Activated naive CD4-positive, alpha-beta T cell treated with Interleukin-2 at 50 U/mL for 16 hours (primary cell): ENCODE measurements around the gene GJB1.
"Not testable (repeated sequence)": the region's sequence is repeated elsewhere in the genome, so short reads cannot be mapped to it uniquely, and the experiment has no call there.

Experiments used
- DNase-seq: peaks from one replicate; pipeline ENCODE4 v3.0.0-alpha.2; 2020

GJB1 gene

DNA sequence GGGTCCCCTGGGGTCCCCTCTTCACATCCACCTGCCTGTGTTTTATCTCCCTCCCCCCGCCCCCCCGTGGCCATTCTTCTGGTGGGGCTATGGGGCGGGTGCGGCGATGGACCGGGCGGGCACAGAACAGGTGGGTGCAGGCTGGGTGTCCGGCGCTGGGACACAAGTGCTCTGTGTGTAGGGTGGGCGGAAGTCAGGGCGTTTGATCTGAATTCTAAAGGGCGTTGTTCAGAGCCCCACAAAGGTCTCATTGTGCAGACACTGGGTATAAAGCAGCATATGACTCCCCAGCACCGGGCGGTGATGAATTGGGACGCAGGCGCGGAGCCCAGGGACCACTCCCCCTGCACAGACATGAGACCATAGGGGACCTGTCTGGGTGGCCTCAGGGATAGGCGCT is at the start of gene GJB1:
Gene GJB1, plus strand, starts transcription at position 296 of the 400 bp plus-strand sequence. CDS start 484 bp downstream, outside the sequence.
- no peak for DNase-seq

DNA sequence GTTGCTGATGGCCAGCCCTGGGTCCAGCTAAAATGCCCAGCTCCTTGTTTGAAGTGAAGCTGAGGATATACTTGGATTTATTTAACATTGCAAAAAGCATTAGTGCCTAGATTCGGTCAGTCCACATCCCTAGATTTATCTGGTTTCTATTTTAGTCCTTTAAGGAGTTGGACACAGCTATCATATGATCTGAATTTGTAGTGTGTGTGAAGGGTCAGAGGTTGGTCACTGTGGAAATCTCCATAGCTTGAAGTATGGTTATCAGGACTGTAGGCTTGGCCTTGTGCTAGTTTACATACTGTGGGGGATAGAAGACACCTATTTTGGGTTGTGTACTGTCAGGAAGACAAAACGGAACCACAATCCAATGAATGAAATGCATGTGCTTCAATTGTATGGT is 49.6 kb upstream of the GJB1 start:
- DNase-seq: no peak

DNA sequence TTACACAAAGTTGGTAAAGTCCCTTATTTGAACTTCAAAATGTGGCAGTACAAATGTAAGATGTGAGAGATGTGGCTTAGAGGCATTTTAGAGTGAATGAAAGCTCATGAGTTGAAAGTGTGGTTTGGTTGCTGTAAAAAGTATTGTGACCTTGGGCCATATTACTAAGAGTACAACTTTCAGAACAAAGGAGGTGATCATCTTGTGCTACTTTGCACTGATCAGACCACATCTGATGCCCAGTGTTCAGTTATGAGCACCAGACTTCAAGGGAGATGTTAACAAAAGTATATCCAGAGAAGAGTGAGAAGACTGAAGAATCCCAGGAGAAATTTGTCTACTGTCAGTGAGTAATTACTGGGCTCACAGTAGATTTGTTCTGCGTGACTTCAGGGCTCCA is 48.2 kb upstream of the GJB1 start:
- no peak for DNase-seq

- no peak for DNase-seq
Observed at GRCh38 chrX:71175531-71175930, 47.5 kb upstream of the GJB1 start.

- no peak for DNase-seq
Observed at GRCh38 chrX:71177327-71177726, 45.7 kb upstream of the GJB1 start.

DNA sequence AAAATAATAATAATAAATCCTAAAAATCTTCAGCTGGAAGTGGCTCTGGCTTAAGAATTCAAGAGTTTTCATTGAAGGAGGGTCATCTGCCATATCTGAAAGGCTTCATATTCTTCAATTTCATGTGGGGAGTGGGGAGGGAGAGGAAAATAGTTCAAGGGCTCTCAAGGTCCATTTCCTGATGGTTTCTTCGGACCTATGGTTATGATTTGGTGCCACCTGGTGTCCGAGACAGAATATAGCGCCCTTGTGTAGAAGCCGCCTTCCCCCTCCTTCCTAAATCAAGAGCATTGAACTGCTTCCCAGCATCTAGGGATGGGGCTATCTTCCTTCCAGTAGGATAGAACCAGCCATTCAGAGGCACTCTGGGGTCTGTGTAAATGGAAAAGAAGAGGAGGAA is 44.1 kb upstream of the GJB1 start:
- DNase-seq: peak; percentile 40

- DNase-seq: not testable (repeated sequence)
Observed at GRCh38 chrX:71180579-71181265, 42.3 kb upstream of the GJB1 start.

DNA sequence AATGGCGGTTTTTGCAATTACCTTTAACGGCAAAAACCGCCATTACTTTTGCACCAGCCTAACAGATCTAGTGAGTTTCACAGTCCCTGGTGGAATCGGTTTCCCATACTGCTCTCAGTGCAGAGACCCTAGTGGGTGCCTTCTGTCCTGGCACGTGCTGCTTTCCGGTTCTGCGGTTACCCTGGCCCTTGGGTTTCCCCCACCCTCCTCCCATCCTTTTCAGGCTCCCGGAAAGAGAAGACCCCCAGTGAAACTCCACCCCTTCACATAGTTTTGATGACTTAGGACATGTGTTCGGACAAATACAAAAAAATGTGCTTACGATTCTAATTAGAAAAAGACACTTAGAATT is 41.5 kb upstream of the GJB1 start:
- peak; percentile 54 for DNase-seq

- peak; percentile 83 for DNase-seq
Observed at GRCh38 chrX:71181910-71182799, 40.9 kb upstream of the GJB1 start.

DNA sequence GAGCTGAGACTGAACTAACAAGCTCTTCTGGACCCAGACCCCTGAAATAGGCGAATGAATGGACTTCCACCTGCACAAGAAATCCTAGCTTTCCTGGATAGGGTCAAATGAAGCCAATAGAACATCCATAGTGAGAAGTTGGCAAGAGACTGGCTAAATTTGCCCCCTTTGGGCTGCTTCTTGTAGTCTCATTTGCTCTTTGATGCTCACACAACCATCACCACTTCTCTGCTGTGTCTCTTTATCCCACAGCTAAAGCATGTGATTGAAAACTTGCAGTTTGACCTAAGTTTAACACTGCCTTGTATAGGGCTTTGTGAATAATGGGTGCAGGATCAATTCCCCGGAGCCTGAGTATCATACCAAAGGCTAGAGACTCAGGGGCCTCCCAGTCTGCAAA is 40.2 kb upstream of the GJB1 start:
- DNase-seq: no peak

DNA sequence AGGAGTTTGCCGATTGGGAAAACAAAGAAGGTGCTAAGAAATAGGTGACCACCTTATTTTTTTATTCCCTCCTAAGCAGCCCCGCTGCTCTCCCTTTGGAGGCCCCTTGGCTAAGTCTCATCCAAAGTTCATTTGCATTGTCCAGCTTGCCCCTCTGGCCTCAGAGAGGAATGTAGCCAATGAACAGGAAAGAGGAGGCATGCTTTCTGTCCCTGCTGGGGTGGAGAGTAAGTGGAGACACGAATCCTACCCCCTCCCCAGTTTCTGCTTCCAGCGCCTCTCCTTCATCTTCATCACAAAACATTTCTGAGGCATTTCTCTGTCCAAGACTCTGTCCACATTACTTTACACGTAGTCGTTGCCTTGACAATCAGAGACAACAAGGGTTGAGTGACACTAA is 39.7 kb upstream of the GJB1 start:
- no peak for DNase-seq

DNA sequence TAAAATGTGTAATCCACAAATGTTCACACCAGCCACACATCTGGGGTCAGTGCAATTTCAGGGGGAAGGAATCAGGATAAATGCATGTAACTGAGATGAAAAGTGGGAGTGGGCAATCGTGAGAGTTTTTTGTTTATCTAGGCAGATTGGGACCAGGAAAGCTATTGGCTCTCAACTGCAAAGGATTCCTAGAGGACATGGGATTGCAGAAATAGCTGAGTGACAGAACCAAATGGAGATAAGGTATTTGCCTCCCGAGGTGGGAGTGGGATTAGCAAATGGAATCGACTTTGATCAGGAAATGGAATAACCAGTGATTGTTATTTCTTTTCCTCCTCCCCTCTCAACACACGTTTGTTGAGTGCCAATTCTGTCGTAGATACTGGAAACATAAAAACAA is 38.9 kb upstream of the GJB1 start:
- no peak for DNase-seq

DNA sequence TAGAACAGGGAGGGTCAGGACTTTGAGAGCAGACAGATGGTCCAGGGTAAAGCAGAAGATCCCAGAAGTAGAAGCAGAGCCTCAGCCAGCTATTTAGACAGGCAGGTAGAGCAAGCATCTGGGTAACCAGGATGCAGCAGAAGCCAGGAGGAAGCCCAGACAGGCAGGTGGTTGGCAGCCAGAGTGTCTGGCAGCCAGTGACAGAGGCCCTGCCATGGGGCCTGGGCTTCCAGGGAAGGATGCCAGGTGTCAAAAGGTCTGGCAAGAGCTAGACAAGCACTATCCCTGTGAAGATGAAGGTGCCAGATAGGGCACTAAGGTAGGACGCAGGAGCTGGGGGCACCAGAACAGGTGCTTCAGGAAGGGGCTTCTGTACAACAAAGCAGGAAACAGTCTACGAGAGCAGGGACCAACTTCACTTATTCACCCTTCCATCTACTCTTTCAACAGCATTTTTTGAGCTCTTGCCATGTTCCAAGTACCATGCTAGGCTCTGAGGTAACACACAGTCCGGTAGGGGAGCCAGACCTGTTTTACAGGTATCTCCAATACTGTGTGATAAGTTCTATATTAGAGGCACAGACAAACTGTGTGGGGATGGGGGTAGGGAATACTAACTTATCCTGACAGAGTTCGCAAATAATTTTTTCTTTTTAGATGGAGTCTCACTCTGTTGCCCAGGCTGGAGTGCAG is 38.1 kb upstream of the GJB1 start:
- DNase-seq: no peak

- DNase-seq: no peak
Observed at GRCh38 chrX:71191248-71191647, 31.8 kb upstream of the GJB1 start.

GRCh38 chrX:71195964-71196649 is 26.9 kb upstream of the GJB1 start:
- DNase-seq: no peak

DNA sequence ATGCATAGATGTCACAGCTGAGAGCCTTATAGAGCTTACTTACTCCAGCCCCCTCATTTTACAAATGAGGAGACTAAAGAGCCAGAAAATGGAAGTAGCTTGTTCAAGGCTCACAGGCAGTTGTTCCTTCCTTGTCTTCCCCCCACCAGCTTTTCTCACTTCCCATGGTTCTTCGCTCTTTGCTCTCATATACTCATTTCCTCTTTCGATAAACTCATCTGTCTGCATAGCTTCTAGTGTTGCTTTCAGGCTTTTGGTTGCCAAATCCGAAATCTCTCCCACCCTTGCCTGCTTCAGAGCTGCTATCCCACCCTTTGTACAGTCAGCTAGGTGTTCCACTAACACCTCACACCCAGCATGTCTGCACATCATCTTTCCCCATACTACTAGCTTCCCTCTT is 25.0 kb upstream of the GJB1 start:
- no peak for DNase-seq

DNA sequence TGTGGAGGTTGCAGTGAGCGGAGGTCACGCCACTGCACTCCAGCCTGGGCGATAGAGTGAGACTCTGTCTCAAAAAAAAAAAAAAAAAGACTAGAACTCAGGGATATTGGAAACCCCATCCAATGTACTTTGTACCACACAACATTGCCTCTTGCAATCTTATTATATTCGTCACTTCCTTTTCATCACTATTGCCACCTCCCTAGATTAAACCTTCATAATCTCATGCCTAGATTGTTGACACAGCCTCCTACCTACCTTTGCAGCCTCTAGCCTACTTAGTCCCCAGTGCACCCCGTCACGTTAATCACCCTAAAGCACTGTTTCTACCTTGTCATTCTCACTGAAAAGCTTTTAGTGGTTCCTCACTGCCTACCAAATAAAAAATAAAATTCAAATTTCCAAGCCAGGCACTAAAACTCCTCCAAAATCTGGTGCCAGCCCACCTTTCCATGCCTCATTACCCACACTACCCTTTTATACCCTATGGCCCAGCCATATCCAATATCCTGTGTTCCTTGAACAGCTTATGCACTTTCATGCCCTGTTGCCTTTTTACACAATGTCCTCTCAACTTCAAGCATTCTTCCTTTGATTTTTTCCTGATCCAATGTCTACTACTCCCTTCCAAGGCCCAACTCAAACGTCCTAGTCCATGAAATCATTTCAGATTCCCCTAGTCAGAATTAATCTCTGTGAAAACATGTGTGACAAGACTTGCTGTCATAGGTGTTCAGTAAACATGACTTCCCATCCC is 23.6 kb upstream of the GJB1 start:
- DNase-seq: no peak

GRCh38 chrX:71210816-71211215 is 12.2 kb upstream of the GJB1 start:
- DNase-seq: no peak

GRCh38 chrX:71212536-71212935 is 10.5 kb upstream of the GJB1 start:
- no peak for DNase-seq

DNA sequence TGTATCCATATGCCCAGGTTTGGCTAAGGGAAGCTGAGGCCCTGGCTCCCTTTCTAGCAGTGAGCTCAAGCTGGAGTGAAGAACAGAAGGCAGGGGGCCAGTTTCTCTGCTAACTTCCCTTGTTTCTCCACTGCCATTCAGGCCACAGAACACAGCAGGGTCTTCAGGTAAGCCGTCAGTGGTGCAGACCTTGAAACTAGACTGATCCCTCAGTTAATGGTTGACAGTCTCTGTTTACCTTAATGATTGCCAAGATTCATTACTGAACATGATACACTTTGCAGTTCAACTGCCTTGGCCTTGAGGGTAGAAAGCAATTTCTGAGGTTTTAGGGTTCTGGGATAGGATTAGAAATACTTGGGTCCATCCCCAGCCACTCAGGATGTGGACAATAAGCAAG is 8.9 kb upstream of the GJB1 start:
- DNase-seq: no peak

- no peak for DNase-seq
Observed at GRCh38 chrX:71214604-71215337, 8.3 kb upstream of the GJB1 start.
